Nephron (organoid): ENCODE measurements around the gene TMEM238L.

Experiments
- H3K27ac Mint-ChIP-seq, 3 experiments: 2 replicates each; pipeline ENCODE4 v1.8.0; 2020; ENCODE audit warnings: mixed read lengths in 3 of 3, mild to moderate bottlenecking in 2 of 3, moderate library complexity in 1 of 3
- H3K27me3 Mint-ChIP-seq: 2 replicates; pipeline ENCODE4 v1.8.0; 2021; ENCODE audit warnings: low read depth, mild to moderate bottlenecking, moderate library complexity, mixed read lengths
- H3K36me3 Mint-ChIP-seq: 2 replicates; pipeline ENCODE4 v1.8.0; 2020; ENCODE audit warnings: low read depth, mixed read lengths
- H3K4me1 Mint-ChIP-seq: 2 replicates; pipeline ENCODE4 v1.8.0; 2020; ENCODE audit warnings: mixed read lengths
- H3K4me3 Mint-ChIP-seq, 3 experiments: 2 replicates each; pipeline ENCODE4 v1.8.0; 2020; ENCODE audit warnings: mild to moderate bottlenecking in 3 of 3, mixed read lengths in 3 of 3, moderate library complexity in 2 of 3
- H3K9me3 Mint-ChIP-seq: 2 replicates; pipeline ENCODE4 v1.8.0; 2020; ENCODE audit warnings: mixed read lengths
- CTCF ChIP-seq, 3 experiments: fragments of 200-600 bp; sonication (generic); IDR thresholded peaks; one replicate each; pipeline ENCODE4 v1.5.0; 2021; ENCODE audit warnings: antibody characterized with exemption in 3 of 3; ENCODE audit not compliant: unreplicated experiment in 3 of 3

Gene TMEM238L

GRCh38 chr17:10787306-10788045, 16.4 kb downstream of the TMEM238L start:
- peaks cover 2% of the 10 kb centered on the region for H3K9me3 Mint-ChIP-seq
- no peak overlapping the region for H3K4me3 Mint-ChIP-seq
- peaks cover 26% of the 10 kb centered on the region for H3K27me3 Mint-ChIP-seq
- H3K36me3 Mint-ChIP-seq: no peaks in the 10 kb centered on the region
- no peak for TF ChIP-seq CTCF (IDR thresholded peaks at IDR 0.05; ENCODE audit: unreplicated experiment in 3 of 3)
- peaks cover 23% of the 10 kb centered on the region for H3K4me1 Mint-ChIP-seq
- no peak overlapping the region for H3K27ac Mint-ChIP-seq

- H3K27ac Mint-ChIP-seq: no peak overlapping the region
- H3K27me3 Mint-ChIP-seq: peaks cover 24% of the 10 kb centered on the region
- no peak overlapping the region for H3K4me3 Mint-ChIP-seq
- peaks cover 16% of the 10 kb centered on the region for H3K4me1 Mint-ChIP-seq
- H3K36me3 Mint-ChIP-seq: no peaks in the 10 kb centered on the region
- TF ChIP-seq CTCF (IDR thresholded peaks at IDR 0.05; ENCODE audit: unreplicated experiment in 3 of 3): no peak
- peaks cover 4% of the 10 kb centered on the region for H3K9me3 Mint-ChIP-seq
Measured at GRCh38 chr17:10785295-10785694, 18.6 kb downstream of the TMEM238L start.

- H3K27me3 Mint-ChIP-seq: peaks cover 9% of the 10 kb centered on the region
- H3K9me3 Mint-ChIP-seq: peaks cover 17% of the 10 kb centered on the region
- H3K36me3 Mint-ChIP-seq: peaks cover 5% of the 10 kb centered on the region
- no peak for TF ChIP-seq CTCF (IDR thresholded peaks at IDR 0.05; ENCODE audit: unreplicated experiment in 3 of 3)
- H3K4me1 Mint-ChIP-seq: peaks cover under 1% of the 10 kb centered on the region
- no peak overlapping the region for H3K4me3 Mint-ChIP-seq
- H3K27ac Mint-ChIP-seq: no peak overlapping the region
Measured at GRCh38 chr17:10779609-10780008, 24.3 kb downstream of the TMEM238L start.

- Mint-ChIP-seq H3K27me3 (peaks cover 7% of the 10 kb centered on the region), H3K4me1 (peaks cover 12% of the 10 kb centered on the region), H3K4me3 (no peak overlapping the region), H3K36me3 (peaks cover 5% of the 10 kb centered on the region), H3K27ac (no peak overlapping the region), H3K9me3 (peaks cover 17% of the 10 kb centered on the region)
- TF ChIP-seq CTCF (IDR thresholded peaks at IDR 0.05; ENCODE audit: unreplicated experiment in 3 of 3): no peak
Measured at GRCh38 chr17:10777890-10778289, 26.0 kb downstream of the TMEM238L start.

GRCh38 chr17:10777131-10777807, 26.6 kb downstream of the TMEM238L start:
- Mint-ChIP-seq H3K27me3 (peaks cover 9% of the 10 kb centered on the region), H3K4me3 (no peak overlapping the region), H3K9me3 (peaks cover 22% of the 10 kb centered on the region), H3K36me3 (peaks cover 11% of the 10 kb centered on the region), H3K4me1 (peaks cover 14% of the 10 kb centered on the region), H3K27ac (no peak overlapping the region)
- no peak for TF ChIP-seq CTCF (IDR thresholded peaks at IDR 0.05; ENCODE audit: unreplicated experiment in 3 of 3)
